K562 (cell line): Measurements from ENCODE around the gene ALDH3B2. TPM values are rescaled to one million over a fixed set of nuclear protein-coding genes. Genes with fewer than 3 reads are reported as not detected.

Experiments
- COPS2 ChIP-seq: fragments of 450-650 bp; conservative IDR thresholded peaks from 2 replicates; pipeline ENCODE4 v1.6.1; 2016; ENCODE audit warnings: mild to moderate bottlenecking, moderate library complexity
- CREB1 ChIP-seq, 2 experiments: sonication (generic) in 1 of 2; formaldehyde crosslinking in 1 of 2; IDR thresholded peaks; 2 replicates each; pipeline versions ENCODE4 v1.6.1 to v1.8.0; 2012 to 2022; ENCODE audit warnings: inconsistent platforms in 1 of 2, mild to moderate bottlenecking in 1 of 2, missing genetic modification reagents in 1 of 2, moderate library complexity in 1 of 2
- CREB3L1 ChIP-seq: fragments of 450-650 bp; IDR thresholded peaks from 2 replicates; pipeline ENCODE4 v1.6.1; 2014; ENCODE audit warnings: low read depth, mild to moderate bottlenecking, moderate library complexity, borderline replicate concordance
- EGR1 ChIP-seq: fragments of 450-650 bp; conservative IDR thresholded peaks from 2 replicates; pipeline ENCODE4 v1.6.1; 2017; ENCODE audit warnings: mild to moderate bottlenecking
- FOXP1 ChIP-seq: sonication (generic); formaldehyde crosslinking; IDR thresholded peaks from 2 replicates; pipeline ENCODE4 v1.8.0; 2022; ENCODE audit warnings: mild to moderate bottlenecking, missing genetic modification reagents
- FOXP4 ChIP-seq: sonication (generic); formaldehyde crosslinking; IDR thresholded peaks from 2 replicates; pipeline ENCODE4 v1.8.0; 2022; ENCODE audit warnings: mild to moderate bottlenecking, missing genetic modification reagents, borderline replicate concordance
- GATAD2A ChIP-seq: fragments of 450-650 bp; IDR thresholded peaks from 2 replicates; pipeline ENCODE4 v1.6.1; 2017
- IRF1 ChIP-seq: sonication (generic); formaldehyde crosslinking; IDR thresholded peaks from 2 replicates; pipeline ENCODE4 v1.8.0; 2022; ENCODE audit warnings: missing genetic modification reagents, mild to moderate bottlenecking, borderline replicate concordance
- MCM2 ChIP-seq: fragments of 450-650 bp; IDR thresholded peaks from 2 replicates; pipeline ENCODE4 v1.6.1; 2017; ENCODE audit warnings: low read depth, mild to moderate bottlenecking
- MTA3 ChIP-seq: fragments of 450-650 bp; formaldehyde crosslinking; IDR thresholded peaks from 2 replicates; pipeline ENCODE4 v1.6.1; 2017; ENCODE audit warnings: mild to moderate bottlenecking, borderline replicate concordance
- NELFE ChIP-seq: IDR thresholded peaks from 2 replicates; pipeline ENCODE4 v1.6.1; 2011; ENCODE audit warnings: mild to moderate bottlenecking; ENCODE audit not compliant: insufficient read depth, insufficient read length
- NFE2L1 ChIP-seq: fragments of 450-650 bp; IDR thresholded peaks from 2 replicates; pipeline ENCODE4 v1.6.1; 2016; ENCODE audit warnings: missing genetic modification characterization, low read depth, mild to moderate bottlenecking, missing compliant biosample characterization, moderate library complexity, borderline replicate concordance
- NR2C1 ChIP-seq, 2 experiments: fragments of 450-650 bp; IDR thresholded peaks; 2 replicates each; pipeline ENCODE4 v1.6.1; 2017; ENCODE audit warnings: mild to moderate bottlenecking in 2 of 2, antibody characterized with exemption in 1 of 2, inconsistent platforms in 1 of 2, missing compliant biosample characterization in 1 of 2, missing genetic modification characterization in 1 of 2
- PCBP2 ChIP-seq: fragments of 200-400 bp; formaldehyde crosslinking; IDR thresholded peaks from 2 replicates; pipeline ENCODE4 v1.6.1; 2018; ENCODE audit warnings: low read length, low read depth, mild to moderate bottlenecking, moderate library complexity; ENCODE audit not compliant: poor library complexity, severe bottlenecking
- RBBP5 ChIP-seq: fragments of 200-600 bp; sonication (generic); IDR thresholded peaks from 2 replicates; pipeline ENCODE4 v1.6.1; 2012; ENCODE audit warnings: borderline replicate concordance, mild to moderate bottlenecking, low read length, control low read depth, inconsistent platforms; ENCODE audit not compliant: insufficient read depth, poor library complexity, severe bottlenecking
- SREBF1 ChIP-seq: fragments of 150-350 bp; IDR thresholded peaks from 2 replicates; pipeline ENCODE4 v1.6.1; 2014; ENCODE audit warnings: antibody characterized with exemption, low read depth, low read length, borderline replicate concordance
- TAF15 ChIP-seq: fragments of 200-400 bp; formaldehyde crosslinking; IDR thresholded peaks from 2 replicates; pipeline ENCODE4 v1.6.1; 2017; ENCODE audit warnings: mild to moderate bottlenecking, low read depth, low read length, moderate library complexity
- YBX1 ChIP-seq: fragments of 450-650 bp; IDR thresholded peaks from 2 replicates; pipeline ENCODE4 v1.7.1; 2016; ENCODE audit warnings: mild to moderate bottlenecking
- ZBED1 ChIP-seq: IDR thresholded peaks from 2 replicates; pipeline ENCODE4 v1.6.1; 2014
- ZKSCAN1 ChIP-seq: fragments of 150-350 bp; IDR thresholded peaks from 2 replicates; pipeline ENCODE4 v1.6.1; 2016; ENCODE audit warnings: low read depth, low read length
- ZNF124 ChIP-seq: sonication (generic); formaldehyde crosslinking; IDR thresholded peaks from 2 replicates; pipeline ENCODE4 v1.8.1; 2022; ENCODE audit warnings: missing genetic modification reagents
- ZNF583 ChIP-seq: fragments of 250-450 bp; sonication (Bioruptor Pico); IDR thresholded peaks from 2 replicates; pipeline ENCODE4 v1.4.0; 2020
- ZNF76 ChIP-seq: fragments of 250-450 bp; sonication (Bioruptor Pico); IDR thresholded peaks from 2 replicates; pipeline ENCODE4 v1.4.0; 2020; ENCODE audit warnings: mild to moderate bottlenecking, moderate library complexity, borderline replicate concordance
- ZNF764 ChIP-seq: fragments of 250-450 bp; sonication (Bioruptor Pico); IDR thresholded peaks from 2 replicates; pipeline ENCODE4 v1.4.0; 2020; ENCODE audit warnings: low read depth, mild to moderate bottlenecking, moderate library complexity
- polyA plus RNA-seq, 8 experiments: library from polyadenylated mRNA; depleted of rRNA in 4 of 8; stranded (reverse) in 5 of 8; unstranded in 3 of 8; fragments of >200 nt; fragmentation: Nextera tagmentation in 2 of 8; fragmentation: Illumina TruSeq in 1 of 8; extraction: Ambion mirVana in 2 of 8; extraction: Trizol in 1 of 8; gene quantifications; 2 replicates each; pipeline versions ENCODE4 v1.2.1 to v1.2.3, GENCODE V29; 2011 to 2014; ENCODE audit warnings: inconsistent platforms in 1 of 8, missing spikeins in 1 of 8
- total RNA-seq, 7 experiments: library from RNA; depleted of rRNA in 6 of 7; stranded (reverse); fragments of >200 nt in 6 of 7; fragmentation: Illumina TruSeq in 2 of 7; extraction: Trizol in 2 of 7; gene quantifications; 2 replicates each; pipeline versions ENCODE4 v1.2.1 to v1.2.3, GENCODE V29; 2011 to 2021; ENCODE audit warnings: low replicate concordance in 1 of 7

ALDH3B2 gene
- total and polyA plus RNA-seq, 9 of the 15 experiments (the other 6 are each of a cell fraction or from before 2014, with no cell fraction given), result not detected

- no peak for TF ChIP-seq SREBF1
- no peak for TF ChIP-seq FOXP4 (CRISPR knock-in tag)
- no peak for TF ChIP-seq ZNF76 (CRISPR knock-in tag)
- TF ChIP-seq FOXP1 (CRISPR knock-in tag), result no peak
- TF ChIP-seq ZKSCAN1, result 0 out of 2 replicates have a peak, but pooled peaks have one; percentile 29
- TF ChIP-seq TAF15, result peak; percentile 40; the same call in 1 of the 2 replicates
- no peak; the same call in 1 of the 2 replicates for TF ChIP-seq EGR1
- no peak for TF ChIP-seq ZBED1
- no peak for TF ChIP-seq NFE2L1 (tag)
- TF ChIP-seq RBBP5, result peak; percentile 57
- no peak for TF ChIP-seq ZNF583
- no peak for TF ChIP-seq NELFE
- peak; percentile 79; the same call in 1 of the 2 replicates for TF ChIP-seq NR2C1 (IDR thresholded peaks at IDR 0.05)
- peak; percentile 64; the same call in 1 of the 2 replicates for TF ChIP-seq NR2C1 (tag; IDR thresholded peaks at IDR 0.05)
- no peak for TF ChIP-seq ZNF124 (CRISPR knock-in tag)
- 0 out of 2 replicates have a peak, but pooled peaks have one; percentile 32 for TF ChIP-seq CREB1 (IDR thresholded peaks at IDR 0.05)
- TF ChIP-seq CREB1 (CRISPR knock-in tag; IDR thresholded peaks at IDR 0.05), result peak; percentile 55; the same call in 1 of the 2 replicates
- TF ChIP-seq GATAD2A, result peak; percentile 51; the same call in 1 of the 2 replicates
- no peak for TF ChIP-seq ZNF764 (CRISPR knock-in tag)
- TF ChIP-seq MTA3, result peak; percentile 85; the same call in 1 of the 2 replicates
- TF ChIP-seq CREB3L1, result 0 out of 2 replicates have a peak, but pooled peaks have one; percentile 36
- no peak for TF ChIP-seq COPS2
- no peak for TF ChIP-seq MCM2
- no peak for TF ChIP-seq IRF1 (CRISPR knock-in tag)
- TF ChIP-seq YBX1, result no peak
- TF ChIP-seq PCBP2, result no peak
These were observed 44.0 kb downstream of the ALDH3B2 start (continued) for GRCh38 chr11:67630228-67630942.
